HepG2 (cell line): ENCODE data around the gene BUD23. TPM values are rescaled to one million over a fixed set of nuclear protein-coding genes. Genes with fewer than 3 reads are reported as not detected.

ENCODE experiments used
- ARID5B ChIP-seq: IDR thresholded peaks from 2 replicates; pipeline ENCODE4 v1.4.0; 2020; ENCODE audit warnings: mild to moderate bottlenecking, missing genetic modification reagents
- FUBP1 ChIP-seq: sonication (generic); formaldehyde crosslinking; IDR thresholded peaks from 2 replicates; pipeline ENCODE4 v1.5.1; 2020; ENCODE audit warnings: missing genetic modification reagents, mild to moderate bottlenecking, borderline replicate concordance
- GTF2F1 ChIP-seq: fragments of 150-350 bp; IDR thresholded peaks from 2 replicates; pipeline ENCODE4 v1.6.1; 2014; ENCODE audit warnings: low read length
- HNF4G ChIP-seq, 2 experiments: sonication (generic) in 1 of 2; formaldehyde crosslinking in 1 of 2; IDR thresholded peaks; 2 replicates each; pipeline versions ENCODE4 v1.4.0 to v1.6.1; 2011 to 2020; ENCODE audit warnings: borderline replicate concordance in 2 of 2, low read depth in 2 of 2, mild to moderate bottlenecking in 2 of 2, low read length in 1 of 2, missing genetic modification reagents in 1 of 2, moderate library complexity in 1 of 2
- PAX8 ChIP-seq: sonication (generic); formaldehyde crosslinking; IDR thresholded peaks from 2 replicates; pipeline ENCODE4 v1.8.0; 2022; ENCODE audit warnings: mild to moderate bottlenecking, missing genetic modification reagents, borderline replicate concordance
- SP4 ChIP-seq: sonication (generic); formaldehyde crosslinking; IDR thresholded peaks from 2 replicates; pipeline ENCODE4 v1.8.1; 2023; ENCODE audit warnings: mild to moderate bottlenecking, missing genetic modification reagents
- ZNF446 ChIP-seq: sonication (generic); formaldehyde crosslinking; IDR thresholded peaks from 2 replicates; pipeline ENCODE4 v1.5.0; 2020; ENCODE audit warnings: mild to moderate bottlenecking, missing genetic modification reagents
- ZNF547 ChIP-seq: sonication (generic); formaldehyde crosslinking; IDR thresholded peaks from 2 replicates; pipeline ENCODE4 v1.5.1; 2020; ENCODE audit warnings: mild to moderate bottlenecking, missing genetic modification reagents
- ZNF574 ChIP-seq: sonication (generic); formaldehyde crosslinking; IDR thresholded peaks from 2 replicates; pipeline ENCODE4 v1.4.0; 2020; ENCODE audit warnings: missing genetic modification reagents
- ZNF609 ChIP-seq: sonication (generic); formaldehyde crosslinking; IDR thresholded peaks from 2 replicates; pipeline ENCODE4 v1.4.0; 2020; ENCODE audit warnings: mild to moderate bottlenecking, missing genetic modification reagents, borderline replicate concordance
- ZNF678 ChIP-seq: sonication (generic); formaldehyde crosslinking; IDR thresholded peaks from 2 replicates; pipeline ENCODE4 v1.4.0; 2020; ENCODE audit warnings: mild to moderate bottlenecking, missing genetic modification reagents
- polyA plus RNA-seq, 8 experiments: library from polyadenylated mRNA; depleted of rRNA in 3 of 8; stranded (reverse) in 7 of 8; unstranded in 1 of 8; fragments of >200 nt; fragmentation: Illumina TruSeq in 4 of 8; extraction: Trizol in 4 of 8; gene quantifications; 2 replicates each; pipeline versions ENCODE4 v1.2.1 to v1.2.3, GENCODE V29; 2011 to 2016; ENCODE audit warnings: low read depth in 4 of 8, missing spikeins in 1 of 8, mixed read lengths in 1 of 8; ENCODE audit not compliant: insufficient read depth in 1 of 8
- total RNA-seq, 5 experiments: library from RNA; depleted of rRNA; stranded (reverse); fragments of >200 nt; fragmentation: Illumina TruSeq; extraction: Trizol; gene quantifications; 2 replicates each; pipeline ENCODE4 v1.2.3, GENCODE V29; 2016; ENCODE audit warnings: low read depth in 1 of 5

The BUD23 gene
- total and polyA plus RNA-seq, 2 of the 13 experiments (the other 11 are each of a cell fraction or from before 2014, with no cell fraction given) = 47.5 to 54.5 TPM

GRCh38 chr7:73718905-73719805, 35.8 kb downstream of the BUD23 start, which contains the start of gene STX1A (continued):
- TF ChIP-seq ZNF574 (CRISPR knock-in tag) = 0 out of 2 replicates have a peak, but pooled peaks have one; percentile 3
- TF ChIP-seq HNF4G (IDR thresholded peaks at IDR 0.05; ENCODE audit: borderline replicate concordance, low read depth, low read length) = no peak
- TF ChIP-seq HNF4G (CRISPR knock-in tag; IDR thresholded peaks at IDR 0.05; ENCODE audit: borderline replicate concordance, low read depth) = 0 out of 2 replicates have a peak, but pooled peaks have one; percentile 28
- TF ChIP-seq PAX8 = 0 out of 2 replicates have a peak, but pooled peaks have one; percentile 65
- TF ChIP-seq FUBP1 (CRISPR knock-in tag) = no peak
- TF ChIP-seq ARID5B (CRISPR knock-in tag) = 0 out of 2 replicates have a peak, but pooled peaks have one; percentile 9
- peak; percentile 69; the same call in 1 of the 2 replicates for TF ChIP-seq ZNF547 (CRISPR knock-in tag)
- no peak for TF ChIP-seq ZNF609 (CRISPR knock-in tag)
- TF ChIP-seq ZNF678 = peak; percentile 77; the same call in 1 of the 2 replicates
- 0 out of 2 replicates have a peak, but pooled peaks have one; percentile 38 for TF ChIP-seq ZNF446
- no peak for TF ChIP-seq GTF2F1
- peak; percentile 29 for TF ChIP-seq SP4 (CRISPR knock-in tag)
